Endothelial cell of coronary artery (primary cell): ENCODE data around the gene ABHD16A. TPM values are rescaled to one million over a fixed set of nuclear protein-coding genes. Genes with fewer than 3 reads are reported as not detected.

Experiments used
- total RNA-seq: library from RNA; depleted of rRNA; stranded (reverse); fragments of >200 nt; gene quantifications from 2 replicates; pipeline ENCODE4 v1.2.3, GENCODE V29; 2014

The ABHD16A gene
- 49.1 and 57.8 TPM in 2 replicates for total RNA-seq

GRCh38 chr6:31702819-31703716 is at the start of gene ABHD16A:
ABHD16A (minus strand) TSS chr6:31703324; CDS start chr6:31703281, 43 bp downstream.

GRCh38 chr6:31739639-31740396 is 36.7 kb upstream of the ABHD16A start, which contains the start of gene MSH5:
MSH5 (plus strand) TSS chr6:31740005; CDS start chr6:31740467, 462 bp downstream.

GRCh38 chr6:31736021-31736767 is 33.1 kb upstream of the ABHD16A start, which contains the start of gene CLIC1:
CLIC1 (minus strand) TSS chr6:31736530; CDS start chr6:31736300, 230 bp downstream.

GRCh38 chr6:31728767-31729514 is 25.8 kb upstream of the ABHD16A start, which contains the start of gene DDAH2:
DDAH2 (minus strand) TSS chr6:31729299; CDS start chr6:31729161, 138 bp downstream.

GRCh38 chr6:31723245-31723979 is 20.3 kb upstream of the ABHD16A start, which contains the start of gene MPIG6B:
MPIG6B (plus strand) TSS chr6:31723373; CDS start chr6:31723384, 11 bp downstream.

GRCh38 chr6:31721351-31722020 is 18.4 kb upstream of the ABHD16A start, which contains the start of gene LY6G6C:
LY6G6C (minus strand) TSS chr6:31721746; CDS start chr6:31721679, 67 bp downstream.

GRCh38 chr6:31715022-31715958 is 12.2 kb upstream of the ABHD16A start, which contains the start of gene LY6G6D:
LY6G6D (plus strand) TSS chr6:31715348; CDS start chr6:31715356, 8 bp downstream.

GRCh38 chr6:31706599-31706998 is 3.5 kb upstream of the ABHD16A start, which contains the start of gene LY6G6F:
LY6G6F (plus strand) TSS chr6:31706866; CDS start chr6:31706907, 41 bp downstream.

GRCh38 chr6:31680226-31681134 is 22.6 kb downstream of the ABHD16A start, which contains the start of gene LY6G5C:
LY6G5C (minus strand) TSS chr6:31681067; CDS start chr6:31680373, 694 bp downstream.

GRCh38 chr6:31669676-31670075 is 33.4 kb downstream of the ABHD16A start, which contains the start of gene LY6G5B:
LY6G5B (plus strand) TSS chr6:31669976; CDS start chr6:31670951, 975 bp downstream.

GRCh38 chr6:31665501-31666336 is 37.4 kb downstream of the ABHD16A start, which contains the start of gene CSNK2B:
CSNK2B (plus strand) TSS chr6:31666080; CDS start chr6:31666832, 752 bp downstream.

GRCh38 chr6:31664790-31665500 is 38.2 kb downstream of the ABHD16A start, which contains the start of gene GPANK1:
GPANK1 (minus strand) TSS chr6:31664997; CDS start chr6:31664478, 519 bp downstream.

GRCh38 chr6:31660381-31661261 is 42.5 kb downstream of the ABHD16A start, which contains the start of gene C6orf47:
C6orf47 (minus strand) TSS chr6:31660778; CDS start chr6:31659947, 831 bp downstream.

